Measurements from ENCODE around the gene XBP1.

GRCh38 chr22:28835630-28836189 is 35.3 kb upstream of the XBP1 start:
- TF ChIP-seq POLR2A (IDR thresholded peaks at IDR 0.05; ENCODE audit: low read depth, low read length) = no peak
- no peak for TF ChIP-seq TAF1 (IDR thresholded peaks at IDR 0.05; ENCODE audit: borderline replicate concordance, low read depth, low read length)

Measured in GM12892 (cell line).